Kidney glomerular epithelial cell (primary cell): ENCODE data around the gene CLSTN1.

ENCODE experiments used
- DNase-seq: peaks from one replicate; lab custom pipeline; 2025; lab: John Stamatoyannopoulos, UW

The CLSTN1 gene

GRCh38 chr1:9680091-9680490 is 143.7 kb downstream of the CLSTN1 start:
- no peak for DNase-seq
